Activated CD4-positive, alpha-beta T cell treated with anti-CD3 and anti-CD28 coated beads, Interleukin-2, Interleukin-6, amounts not matched to agents 100 ng/mL and 50 ng/mL, durations not matched to agents 16 hours and 8 hours (primary cell): ENCODE results near the gene CETN3.
"Not testable (repeated sequence)": the region's sequence is repeated elsewhere in the genome, so short reads cannot be mapped to it uniquely, and the experiment has no call there.

Source experiments
- DNase-seq: peaks from one replicate; pipeline ENCODE4 v3.0.0-alpha.2; 2020

Gene CETN3

GRCh38 chr5:90381213-90381929 is 28.2 kb downstream of the CETN3 start:
- DNase-seq, result no peak

DNA sequence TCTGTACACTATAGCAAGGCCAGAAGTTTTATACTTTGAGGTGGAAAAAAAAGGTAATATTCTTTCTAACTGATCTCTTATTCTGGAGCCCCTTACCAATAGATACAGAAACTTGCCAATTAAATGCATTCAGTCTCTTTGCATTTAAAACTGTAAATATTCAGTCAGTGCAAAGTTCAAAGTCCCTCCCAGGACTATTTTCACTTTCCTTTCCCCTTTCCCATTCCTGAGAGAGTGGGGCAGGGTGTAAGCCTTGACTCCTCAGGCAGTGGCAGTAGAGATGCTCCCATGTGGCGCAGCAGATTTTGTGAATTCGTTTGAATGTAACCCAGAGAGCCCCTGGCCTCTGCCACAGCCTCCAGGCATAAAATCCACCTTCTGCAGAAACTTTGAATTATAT is 29.9 kb downstream of the CETN3 start:
- DNase-seq, result no peak

GRCh38 chr5:90378752-90379151 is 30.8 kb downstream of the CETN3 start:
- DNase-seq, result no peak

DNA sequence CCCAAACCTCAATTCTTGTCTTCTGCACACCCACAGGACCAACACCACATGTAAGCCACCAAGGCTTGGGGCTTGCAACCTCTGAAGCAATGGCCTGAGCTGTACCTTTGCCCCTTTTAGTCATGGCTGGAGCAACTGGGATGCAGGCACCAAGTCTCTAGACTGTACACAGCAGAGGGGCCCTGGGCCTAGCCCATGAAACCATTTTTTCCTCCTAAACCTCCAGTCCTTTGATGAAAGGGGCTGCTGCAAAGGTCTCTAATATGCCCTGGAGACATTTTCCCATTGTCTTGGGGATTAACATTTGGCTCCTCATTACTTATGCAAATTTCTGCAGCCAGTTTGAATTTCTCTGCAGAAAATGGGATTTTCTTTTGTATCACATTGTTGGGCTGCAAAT is 38.3 kb downstream of the CETN3 start:
- DNase-seq, result not testable (repeated sequence)

DNA sequence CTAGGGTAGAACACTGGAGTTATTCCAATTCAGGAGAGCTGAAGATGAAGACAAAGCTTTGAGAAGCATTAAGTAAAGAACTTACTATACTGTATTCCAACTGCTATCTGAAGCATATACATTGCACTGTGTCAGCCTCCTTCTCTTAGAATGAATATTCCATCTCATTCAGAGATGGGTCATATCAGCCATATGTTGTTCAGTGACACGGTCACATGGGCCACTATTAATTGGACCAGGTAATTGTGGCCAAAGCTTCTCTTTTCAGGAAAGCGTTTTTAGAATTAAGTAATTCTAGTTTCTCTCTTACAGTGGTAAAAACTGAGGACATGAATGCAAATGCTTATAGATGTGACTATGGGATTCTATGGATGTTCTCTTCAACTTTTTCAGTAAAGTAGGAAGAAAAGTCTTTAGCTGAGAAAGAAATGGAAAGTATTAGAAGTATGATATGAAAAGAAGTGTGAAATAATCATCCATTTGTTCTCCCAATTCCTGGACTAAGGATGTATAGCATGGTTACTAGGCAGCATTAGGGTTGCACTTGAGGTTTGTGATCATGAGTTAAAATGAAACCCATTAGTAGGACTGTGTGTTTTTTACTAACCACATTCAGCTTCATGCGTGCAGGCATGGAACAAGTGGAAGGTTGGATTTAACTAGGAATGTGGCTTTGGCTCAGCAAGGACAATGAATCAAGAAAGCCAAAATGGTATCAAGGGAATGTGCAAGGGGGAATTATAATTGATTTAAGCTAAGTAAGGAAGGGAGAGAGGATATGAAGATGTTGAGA is 40.9 kb downstream of the CETN3 start:
- DNase-seq, result no peak

GRCh38 chr5:90367879-90368278 is 41.7 kb downstream of the CETN3 start:
- DNase-seq, result no peak

DNA sequence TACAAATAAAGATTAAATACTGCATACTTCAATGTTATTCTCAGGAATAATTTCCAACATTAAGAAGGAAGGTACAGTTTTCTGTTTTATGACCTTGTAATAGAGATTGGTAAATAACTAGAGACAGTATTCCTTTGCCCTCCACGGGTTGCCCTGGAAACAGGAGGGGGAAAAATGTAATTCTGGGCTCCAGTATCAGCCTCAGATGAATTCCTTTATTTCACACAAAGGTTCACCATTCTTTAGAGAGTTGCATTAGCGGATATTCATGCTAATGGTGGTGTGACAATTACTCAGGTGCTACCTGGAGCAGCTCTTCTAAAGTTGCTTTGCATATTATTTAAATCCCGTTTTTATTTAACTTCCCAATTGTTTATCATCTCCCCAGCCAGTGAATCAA is 42.6 kb downstream of the CETN3 start:
- no peak for DNase-seq

DNA sequence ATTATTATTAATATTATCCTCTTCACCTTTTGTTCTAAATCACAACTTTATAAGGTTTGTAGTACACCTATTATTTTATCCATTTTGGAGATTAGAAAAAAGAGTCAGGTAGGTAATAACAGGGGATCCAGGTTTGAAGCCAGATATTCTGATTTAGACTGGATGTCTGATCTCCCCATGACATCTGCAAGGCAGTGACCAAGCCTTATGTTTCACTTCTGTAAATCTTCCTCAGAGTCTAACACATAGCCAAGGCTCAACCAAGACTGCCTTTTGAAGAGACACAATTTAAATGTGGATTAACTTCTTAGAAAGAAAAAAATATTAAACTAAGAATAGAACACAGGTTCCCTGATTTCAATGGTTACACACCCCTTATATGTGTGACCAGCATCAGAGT is 44.2 kb downstream of the CETN3 start:
- DNase-seq, result no peak

DNA sequence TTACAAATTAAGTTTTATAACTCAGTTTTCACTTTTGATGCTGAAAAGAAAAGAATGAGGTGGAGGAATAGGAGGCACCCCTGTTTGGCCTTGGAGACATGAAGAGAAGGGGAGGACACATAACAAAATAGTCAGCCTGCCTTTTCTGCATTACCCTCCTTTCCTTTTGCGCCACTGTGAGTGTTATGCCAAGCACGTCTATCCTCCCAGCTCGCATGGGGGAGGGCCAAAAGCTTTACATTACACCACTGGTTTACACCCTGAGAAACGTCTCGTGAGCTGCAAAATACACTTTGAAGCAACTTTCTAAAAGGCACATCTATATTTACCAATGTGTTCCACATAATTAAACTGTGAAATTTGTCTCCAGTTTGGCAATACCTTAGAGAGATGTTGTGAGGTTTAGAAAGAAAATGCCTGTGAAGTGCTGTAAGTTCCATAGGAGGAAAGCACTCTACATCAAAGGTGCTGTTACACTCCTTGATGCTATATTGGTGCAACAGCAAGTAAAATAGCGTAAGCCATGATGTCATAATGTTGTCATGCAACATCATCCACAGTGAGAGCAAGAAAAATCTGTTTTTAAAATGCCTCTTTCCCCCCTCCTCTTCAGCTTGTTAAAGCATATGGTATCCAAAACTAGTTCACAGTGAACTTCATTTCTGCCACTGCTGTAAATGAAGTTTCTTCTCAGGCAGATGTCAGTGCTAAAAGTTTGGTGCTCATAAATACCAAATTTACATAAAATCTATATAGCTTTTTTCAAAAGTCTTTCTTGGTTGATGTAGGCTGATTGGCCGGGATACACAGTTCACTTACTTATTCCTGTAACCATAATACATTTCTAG is 50.3 kb downstream of the CETN3 start:
- no peak for DNase-seq

DNA sequence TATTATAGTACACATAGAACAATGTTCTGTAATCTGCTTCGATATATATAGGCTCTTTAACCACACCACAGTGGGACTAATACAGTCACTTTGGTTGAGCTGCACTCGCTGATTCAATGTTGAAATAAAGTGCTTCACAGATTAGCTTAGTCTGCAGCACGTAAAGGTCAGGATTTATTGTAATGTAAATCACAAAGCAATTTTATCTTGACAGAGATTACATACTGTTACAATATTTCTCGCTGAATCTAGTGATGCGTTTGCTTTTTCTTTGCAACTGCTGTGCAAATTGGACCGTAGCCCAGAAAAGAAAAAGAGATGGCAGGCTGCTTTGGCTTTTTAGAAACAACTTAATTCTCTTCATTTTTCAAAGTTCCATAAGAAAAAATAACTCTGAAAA is 52.9 kb downstream of the CETN3 start:
- DNase-seq, result no peak

DNA sequence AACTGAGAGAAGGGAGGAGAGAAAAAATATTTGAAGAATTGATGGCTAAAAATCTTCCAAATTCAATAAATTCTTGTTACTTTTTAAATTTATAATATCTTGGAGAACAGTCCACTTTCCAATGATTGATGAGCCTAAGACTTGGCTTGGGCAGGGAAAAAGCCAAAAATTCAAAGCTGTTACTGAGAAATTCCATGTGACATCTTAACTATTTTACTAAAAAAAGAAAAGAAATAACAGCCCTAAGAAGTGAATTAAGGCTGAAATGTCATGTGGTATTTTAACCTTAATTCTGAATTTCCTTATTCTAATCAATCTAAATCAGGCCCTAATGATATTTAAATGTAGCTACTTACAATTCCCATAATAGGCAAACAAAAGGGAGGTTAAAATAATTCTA is 53.4 kb downstream of the CETN3 start:
- no peak for DNase-seq

GRCh38 chr5:90355635-90356034 is 53.9 kb downstream of the CETN3 start:
- DNase-seq, result no peak

DNA sequence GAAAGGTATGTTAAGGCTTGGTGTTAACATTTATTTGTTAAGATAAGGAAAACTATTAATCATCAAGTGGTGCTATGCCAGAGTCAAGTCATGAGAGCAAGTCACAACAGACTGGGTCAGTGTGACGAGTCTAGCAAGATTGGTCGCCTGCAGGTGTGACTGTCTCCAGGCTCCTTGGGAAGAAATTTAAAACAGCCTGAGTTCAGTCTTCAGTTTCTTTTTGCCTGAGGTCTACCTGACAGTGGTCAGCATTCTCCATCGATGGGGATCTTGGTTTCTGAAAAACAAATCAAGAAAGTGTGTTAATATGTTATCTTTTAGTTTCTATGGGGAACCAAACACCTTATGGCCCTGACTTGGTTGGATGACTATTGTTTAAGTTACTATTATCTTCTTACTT is 56.3 kb downstream of the CETN3 start:
- DNase-seq, result no peak

DNA sequence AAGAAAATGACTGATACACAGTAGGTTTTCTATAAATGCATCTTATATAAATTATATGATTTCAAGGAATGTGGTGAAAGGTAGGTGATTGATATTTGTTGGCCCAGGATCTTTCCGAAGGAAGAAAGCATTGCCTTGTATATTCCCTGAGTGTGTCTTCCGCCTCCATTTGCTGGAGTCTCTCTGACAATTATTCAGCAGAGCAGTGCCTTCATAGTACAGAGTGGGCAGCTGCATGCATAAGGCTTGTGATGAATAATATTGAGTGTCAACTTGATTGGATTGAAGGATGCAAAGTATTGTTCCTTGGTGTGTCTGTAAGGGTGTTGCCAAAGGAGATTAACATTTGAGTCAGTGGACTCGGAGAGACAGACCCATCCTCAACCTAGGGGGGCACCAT is 58.5 kb downstream of the CETN3 start:
- DNase-seq, result no peak

GRCh38 chr5:90347462-90347861 is 62.1 kb downstream of the CETN3 start:
- DNase-seq, result no peak

GRCh38 chr5:90345684-90346083 is 63.9 kb downstream of the CETN3 start:
- DNase-seq, result no peak

DNA sequence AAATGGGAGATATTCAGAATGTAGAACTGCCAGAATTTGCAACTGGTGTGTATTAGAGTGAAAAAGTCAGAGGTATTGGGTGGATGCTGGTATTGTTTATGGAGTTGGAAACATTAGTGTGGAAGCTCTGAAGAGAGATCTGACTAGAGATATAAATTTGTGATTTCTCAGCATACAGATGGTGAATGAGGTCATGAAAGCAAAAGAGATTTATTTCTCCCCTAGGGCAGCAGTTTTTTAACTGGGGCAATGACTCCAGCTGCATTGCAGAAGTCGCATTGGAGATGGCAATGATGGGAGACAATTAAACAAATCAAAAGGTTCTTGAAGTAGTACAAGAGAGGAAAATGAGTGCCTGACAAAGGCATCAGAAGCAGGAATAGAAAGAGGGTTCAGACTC is 64.9 kb downstream of the CETN3 start:
- no peak for DNase-seq

- not testable (repeated sequence) for DNase-seq
These were observed 65.8 kb downstream of the CETN3 start for GRCh38 chr5:90343731-90344130.

GRCh38 chr5:90342576-90342975 is 67.0 kb downstream of the CETN3 start:
- no peak for DNase-seq
